ENCODE results near the gene KRTAP21-2.
"Not testable (repeated sequence)": the region's sequence is repeated elsewhere in the genome, so short reads cannot be mapped to it uniquely, and the experiment has no call there.

Gene KRTAP21-2
- 0 to 0.09 (median 0) reads per million in 4 experiments for total RNA-seq

- DNase-seq, result no peak
Observed at GRCh38 chr21:30747159-30747558, at the start of gene KRTAP21-2. Gene KRTAP21-2 (minus strand): TSS chr21:30747259. CDS start chr21:30747202, 57 bp downstream.

GRCh38 chr21:30793581-30794314, 46.7 kb upstream of the KRTAP21-2 start:
- no peak for DNase-seq

GRCh38 chr21:30779249-30779648, 32.2 kb upstream of the KRTAP21-2 start:
- no peak for DNase-seq

GRCh38 chr21:30769724-30770431, 22.8 kb upstream of the KRTAP21-2 start:
- DNase-seq, result no peak

- no peak for DNase-seq
Observed at GRCh38 chr21:30760776-30761175, 13.7 kb upstream of the KRTAP21-2 start.

GRCh38 chr21:30758306-30758705, 11.2 kb upstream of the KRTAP21-2 start:
- DNase-seq, result no peak

GRCh38 chr21:30755328-30755727, 8.3 kb upstream of the KRTAP21-2 start, which contains the start of gene KRTAP21-1:
Gene KRTAP21-1 (minus strand): TSS chr21:30755428. CDS start chr21:30755378, 50 bp downstream.
- not testable (repeated sequence) for DNase-seq

GRCh38 chr21:30740462-30740861, 6.6 kb downstream of the KRTAP21-2 start:
- DNase-seq, result no peak

- DNase-seq, result no peak
Observed at GRCh38 chr21:30733026-30733425, 14.0 kb downstream of the KRTAP21-2 start.

- DNase-seq, result no peak
Observed at GRCh38 chr21:30726726-30727125, 20.3 kb downstream of the KRTAP21-2 start.

- no peak for DNase-seq
Observed at GRCh38 chr21:30719401-30719800, 27.7 kb downstream of the KRTAP21-2 start.

GRCh38 chr21:30718239-30718909, 28.7 kb downstream of the KRTAP21-2 start, which contains the start of gene KRTAP21-3:
Gene KRTAP21-3 (minus strand): TSS chr21:30718777. CDS start chr21:30718759, 18 bp downstream.
- DNase-seq, result no peak

- DNase-seq, result no peak
Observed at GRCh38 chr21:30717105-30717504, 30.0 kb downstream of the KRTAP21-2 start.

- DNase-seq, result no peak
Observed at GRCh38 chr21:30714946-30715345, 32.1 kb downstream of the KRTAP21-2 start.

GRCh38 chr21:30714456-30714855, 32.6 kb downstream of the KRTAP21-2 start:
- no peak for DNase-seq

- DNase-seq, result no peak
Observed at GRCh38 chr21:30713766-30714165, 33.3 kb downstream of the KRTAP21-2 start.

- no peak for DNase-seq
Observed at GRCh38 chr21:30710499-30710898, 36.6 kb downstream of the KRTAP21-2 start.

- DNase-seq, result no peak
Observed at GRCh38 chr21:30707409-30707808, 39.6 kb downstream of the KRTAP21-2 start.
